ENCODE results near the gene TNFRSF25.

DNA sequence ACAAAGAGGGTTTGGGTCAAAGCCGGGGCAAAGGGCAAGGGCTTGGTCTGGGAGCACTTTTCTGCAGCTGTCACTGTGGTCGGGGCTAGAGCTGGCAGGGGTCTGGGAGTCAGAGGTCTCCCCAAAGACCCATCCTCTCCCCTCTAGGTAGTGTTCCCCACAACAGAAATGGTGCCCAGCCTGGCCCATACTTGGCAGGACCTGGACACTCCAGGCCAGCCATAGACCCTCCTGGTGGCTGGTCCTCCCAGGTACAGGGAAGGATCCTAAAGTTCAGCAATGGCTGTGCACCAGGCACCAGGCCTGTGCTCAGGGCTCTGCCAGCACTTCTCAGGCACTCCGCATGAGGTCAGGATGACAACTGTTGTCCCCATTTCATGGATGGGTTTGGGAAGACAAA, 30.4 kb downstream of the TNFRSF25 start:
- TF ChIP-seq, protein P1, sequence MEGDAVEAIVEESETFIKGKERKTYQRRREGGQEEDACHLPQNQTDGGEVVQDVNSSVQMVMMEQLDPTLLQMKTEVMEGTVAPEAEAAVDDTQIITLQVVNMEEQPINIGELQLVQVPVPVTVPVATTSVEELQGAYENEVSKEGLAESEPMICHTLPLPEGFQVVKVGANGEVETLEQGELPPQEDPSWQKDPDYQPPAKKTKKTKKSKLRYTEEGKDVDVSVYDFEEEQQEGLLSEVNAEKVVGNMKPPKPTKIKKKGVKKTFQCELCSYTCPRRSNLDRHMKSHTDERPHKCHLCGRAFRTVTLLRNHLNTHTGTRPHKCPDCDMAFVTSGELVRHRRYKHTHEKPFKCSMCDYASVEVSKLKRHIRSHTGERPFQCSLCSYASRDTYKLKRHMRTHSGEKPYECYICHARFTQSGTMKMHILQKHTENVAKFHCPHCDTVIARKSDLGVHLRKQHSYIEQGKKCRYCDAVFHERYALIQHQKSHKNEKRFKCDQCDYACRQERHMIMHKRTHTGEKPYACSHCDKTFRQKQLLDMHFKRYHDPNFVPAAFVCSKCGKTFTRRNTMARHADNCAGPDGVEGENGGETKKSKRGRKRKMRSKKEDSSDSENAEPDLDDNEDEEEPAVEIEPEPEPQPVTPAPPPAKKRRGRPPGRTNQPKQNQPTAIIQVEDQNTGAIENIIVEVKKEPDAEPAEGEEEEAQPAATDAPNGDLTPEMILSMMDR (IDR thresholded peaks at IDR 0.05; ENCODE audit: low read depth, low read length), result no peak
- no peak for TF ChIP-seq EZH2phosphoT487 (IDR thresholded peaks at IDR 0.05; ENCODE audit: low read depth)

Measured in OCI-LY3 (cell line).